ENCODE results near the gene ELANE.

- TF ChIP-seq CTCF (IDR thresholded peaks at IDR 0.05; ENCODE audit: borderline replicate concordance, extremely low read depth, low read length, poor library complexity, severe bottlenecking), result no peak
- TF ChIP-seq EZH2 (IDR thresholded peaks at IDR 0.05; ENCODE audit: borderline replicate concordance, low read depth, low read length, severe bottlenecking), result no peak
Observed at GRCh38 chr19:885536-886224, 33.6 kb downstream of the ELANE start.
